Left ventricle myocardium inferior (tissue), 1 donor: ENCODE measurements around the gene REEP1. TPM values are rescaled to one million over a fixed set of nuclear protein-coding genes. Genes with fewer than 3 reads are reported as not detected.
A peak's percentile ranks its signal among the peaks of the same experiment; 100 is the strongest.

Experiments
- DNase-seq: peaks from one replicate; pipeline ENCODE4 v3.0.0-alpha.2; 2020
- H3K27ac ChIP-seq: fragments of 200-600 bp; replicated peaks from 2 replicates; pipeline ENCODE4 v1.8.0; 2021
- H3K27me3 ChIP-seq: fragments of 200-600 bp; 2 replicates; pipeline ENCODE4 v1.8.0; 2021; ENCODE audit warnings: low read depth
- H3K36me3 ChIP-seq: fragments of 200-600 bp; 2 replicates; pipeline ENCODE4 v1.8.0; 2021
- H3K4me1 ChIP-seq: fragments of 200-600 bp; 2 replicates; pipeline ENCODE4 v1.8.0; 2021
- H3K4me3 ChIP-seq: fragments of 200-600 bp; 2 replicates; pipeline ENCODE4 v1.8.0; 2021; ENCODE audit warnings: mild to moderate bottlenecking, moderate library complexity
- H3K9me3 ChIP-seq: fragments of 200-600 bp; replicated peaks from 2 replicates; pipeline ENCODE4 v1.8.0; 2021
- intact Hi-C: fragments of 100-400 bp; cut with micrococcal nuclease; formaldehyde crosslinking; loops from one replicate; pipeline ENCODE4 v1.11.0; 2022
- total RNA-seq: library from RNA; stranded (reverse); fragmentation: NEBNext Ultra II Directional; extraction: Animal tissue kit (Norgen Biotek cat#: 25700); gene quantifications from one replicate; pipeline ENCODE4 v1.2.1, GENCODE V29; 2021
- TF ChIP-seq, protein P1 (sequence below): fragments of 200-600 bp; IDR thresholded peaks from 2 replicates; pipeline ENCODE4 v1.8.0; 2021; ENCODE audit warnings: antibody characterized with exemption, mild to moderate bottlenecking, borderline replicate concordance
- donor health status: DM: no; HTN: yes; CAD: no; lungs with severe emphysema.

Gene REEP1
- total RNA-seq, 1 donor from 2014 or later: 30.2 TPM

DNA sequence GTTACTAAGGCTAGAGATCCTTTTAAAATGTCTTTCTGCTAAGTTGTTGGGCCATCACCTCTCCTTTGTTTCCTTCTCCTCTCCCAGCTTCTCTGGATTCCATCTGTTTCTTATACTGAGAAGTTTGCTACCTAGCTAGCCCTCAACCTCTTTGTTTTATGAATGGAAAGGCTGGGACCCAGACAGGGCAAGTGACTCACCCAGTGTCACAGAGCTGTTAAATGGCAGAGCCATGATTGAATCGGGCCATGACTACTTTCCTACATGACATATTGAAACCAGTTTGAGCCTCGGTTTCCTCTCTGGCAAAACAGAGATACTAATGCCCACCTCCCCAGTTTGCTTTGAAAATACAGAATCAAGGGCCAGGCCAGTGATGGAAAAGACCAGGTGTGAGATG lies 24.1 kb downstream of the REEP1 start:
- H3K27me3 ChIP-seq: no peaks in the 10 kb centered on the region
- no peak overlapping the region for H3K4me3 ChIP-seq
- TF ChIP-seq, protein P1, sequence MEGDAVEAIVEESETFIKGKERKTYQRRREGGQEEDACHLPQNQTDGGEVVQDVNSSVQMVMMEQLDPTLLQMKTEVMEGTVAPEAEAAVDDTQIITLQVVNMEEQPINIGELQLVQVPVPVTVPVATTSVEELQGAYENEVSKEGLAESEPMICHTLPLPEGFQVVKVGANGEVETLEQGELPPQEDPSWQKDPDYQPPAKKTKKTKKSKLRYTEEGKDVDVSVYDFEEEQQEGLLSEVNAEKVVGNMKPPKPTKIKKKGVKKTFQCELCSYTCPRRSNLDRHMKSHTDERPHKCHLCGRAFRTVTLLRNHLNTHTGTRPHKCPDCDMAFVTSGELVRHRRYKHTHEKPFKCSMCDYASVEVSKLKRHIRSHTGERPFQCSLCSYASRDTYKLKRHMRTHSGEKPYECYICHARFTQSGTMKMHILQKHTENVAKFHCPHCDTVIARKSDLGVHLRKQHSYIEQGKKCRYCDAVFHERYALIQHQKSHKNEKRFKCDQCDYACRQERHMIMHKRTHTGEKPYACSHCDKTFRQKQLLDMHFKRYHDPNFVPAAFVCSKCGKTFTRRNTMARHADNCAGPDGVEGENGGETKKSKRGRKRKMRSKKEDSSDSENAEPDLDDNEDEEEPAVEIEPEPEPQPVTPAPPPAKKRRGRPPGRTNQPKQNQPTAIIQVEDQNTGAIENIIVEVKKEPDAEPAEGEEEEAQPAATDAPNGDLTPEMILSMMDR: no peak
- no peak for DNase-seq
- H3K9me3 ChIP-seq: no peaks in the 10 kb centered on the region
- no peak overlapping the region for H3K27ac ChIP-seq
- H3K36me3 ChIP-seq: no peaks in the 10 kb centered on the region
- H3K4me1 ChIP-seq: peaks cover 20% of the 10 kb centered on the region
- intact Hi-C loops: no loop called here

DNA sequence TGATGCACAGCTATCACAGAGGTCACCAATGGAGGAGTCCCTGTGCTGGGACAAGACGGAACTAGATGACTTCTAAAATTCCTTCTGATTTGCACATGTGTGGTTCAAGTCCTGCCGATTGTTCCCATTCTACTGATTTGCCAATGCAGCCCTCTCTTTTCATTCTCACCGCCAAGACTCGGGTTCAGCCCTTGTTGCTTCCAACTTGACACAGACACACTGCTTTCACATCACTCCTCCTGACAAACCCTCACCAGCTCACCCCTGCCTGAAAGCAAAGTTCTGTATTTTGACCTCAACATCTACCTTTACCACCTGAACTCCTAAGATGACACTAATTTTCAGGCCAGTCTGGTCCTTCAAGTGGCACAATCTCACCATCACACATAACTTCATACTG lies 25.5 kb downstream of the REEP1 start:
- Histone ChIP-seq H3K27me3 (no peaks in the 10 kb centered on the region), H3K4me3 (no peak overlapping the region), H3K27ac (no peak overlapping the region), H3K4me1 (peaks cover 26% of the 10 kb centered on the region), H3K36me3 (no peaks in the 10 kb centered on the region), H3K9me3 (no peaks in the 10 kb centered on the region)
- intact Hi-C loops: no loop called here
- TF ChIP-seq, protein P1: no peak
- DNase-seq: no peak

DNA sequence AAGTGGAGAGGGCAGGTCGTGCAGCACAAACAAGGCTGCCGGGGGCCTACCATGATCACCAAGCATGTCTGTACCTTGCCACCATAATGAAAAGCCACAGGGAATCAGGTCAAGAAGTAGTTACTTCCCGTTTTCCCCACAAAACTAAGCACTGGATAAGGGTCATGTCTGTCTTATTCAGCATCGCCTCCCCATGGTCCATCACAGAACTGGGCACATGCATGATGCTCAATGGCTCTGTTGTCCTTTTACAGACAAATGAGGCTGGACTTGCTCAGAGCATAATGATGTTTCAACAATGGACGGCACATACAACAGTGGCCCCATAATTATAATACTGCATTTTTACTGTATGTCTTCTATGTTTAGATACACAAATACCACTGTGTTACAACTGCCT lies 27.5 kb downstream of the REEP1 start:
- Histone ChIP-seq H3K4me1 (peaks cover 16% of the 10 kb centered on the region), H3K36me3 (no peaks in the 10 kb centered on the region), H3K27ac (no peak overlapping the region), H3K9me3 (no peaks in the 10 kb centered on the region), H3K4me3 (no peak overlapping the region), H3K27me3 (no peaks in the 10 kb centered on the region)
- no peak for DNase-seq
- TF ChIP-seq, protein P1: no peak
- intact Hi-C loops: no loop called here

DNA sequence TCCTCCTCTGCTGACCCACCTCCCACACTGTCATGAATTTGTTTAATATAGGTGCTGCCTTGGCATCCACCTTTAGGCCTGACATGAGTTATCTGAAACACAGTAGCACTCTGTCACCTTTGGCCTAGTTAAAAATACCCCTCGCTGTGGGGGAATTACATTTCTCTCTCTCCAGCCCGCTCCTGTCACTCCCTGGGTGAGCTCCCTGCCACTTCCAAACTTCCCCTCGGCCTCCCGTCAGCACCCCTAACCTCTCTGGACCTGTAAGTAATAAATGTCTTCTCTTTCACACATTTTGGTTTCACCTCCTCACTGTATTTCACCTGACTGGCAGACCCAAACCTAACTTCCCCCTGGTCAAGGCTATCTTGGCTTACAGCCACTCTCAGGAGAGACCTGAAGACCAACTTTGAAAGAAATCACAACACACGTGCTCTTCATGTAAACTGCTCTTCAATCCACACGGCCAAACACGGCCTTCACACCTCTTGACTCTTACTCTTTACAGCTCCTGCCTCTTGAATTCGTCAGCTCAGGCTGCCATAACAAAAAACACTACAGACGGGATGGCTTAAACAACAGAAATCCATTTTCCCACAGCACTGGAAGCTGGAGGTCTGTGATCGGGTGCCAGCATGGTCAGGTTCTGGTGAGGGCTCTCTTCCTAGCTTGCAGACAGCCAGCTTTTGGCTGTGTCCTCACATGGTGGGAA lies 28.3 kb downstream of the REEP1 start:
- TF ChIP-seq, protein P1: no peak
- intact Hi-C loops: no loop called here
- no peak for DNase-seq
- Histone ChIP-seq H3K27ac (peak overlapping the region; percentile 9), H3K4me3 (no peak overlapping the region), H3K4me1 (peaks cover 15% of the 10 kb centered on the region), H3K27me3 (no peaks in the 10 kb centered on the region), H3K36me3 (no peaks in the 10 kb centered on the region), H3K9me3 (no peaks in the 10 kb centered on the region)

DNA sequence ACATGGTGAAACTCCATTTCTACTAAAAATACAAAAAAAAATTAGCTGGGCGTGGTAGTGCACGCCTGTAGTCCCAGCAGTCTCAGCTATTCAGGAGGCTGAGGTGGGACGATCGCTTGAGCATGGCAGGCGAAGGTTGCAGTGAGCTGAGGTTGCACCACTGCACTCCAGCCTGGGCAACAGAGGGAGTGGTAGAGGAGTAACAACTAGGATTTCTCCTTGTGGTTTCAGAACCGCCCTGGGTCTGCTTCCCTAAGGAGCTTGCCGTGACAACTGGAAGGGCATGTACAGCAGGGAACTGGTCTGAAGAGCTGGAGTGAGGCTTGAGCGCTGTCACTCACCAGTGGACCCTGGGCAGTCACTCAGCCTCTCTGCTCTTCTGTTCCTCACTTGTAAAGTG lies 29.1 kb downstream of the REEP1 start:
- H3K36me3 ChIP-seq: no peaks in the 10 kb centered on the region
- no peak overlapping the region for H3K27ac ChIP-seq
- intact Hi-C loops: no loop called here
- DNase-seq: no peak
- peaks cover 15% of the 10 kb centered on the region for H3K4me1 ChIP-seq
- no peak overlapping the region for H3K4me3 ChIP-seq
- no peaks in the 10 kb centered on the region for H3K27me3 ChIP-seq
- TF ChIP-seq, protein P1: no peak
- H3K9me3 ChIP-seq: no peaks in the 10 kb centered on the region
